ENCODE results near the gene IFI6.
"Not testable (repeated sequence)": the region's sequence is repeated elsewhere in the genome, so short reads cannot be mapped to it uniquely, and the experiment has no call there.

IFI6 gene

GRCh38 chr1:27649306-27649635 is 22.7 kb downstream of the IFI6 start:
- DNase-seq, result no peak

DNA sequence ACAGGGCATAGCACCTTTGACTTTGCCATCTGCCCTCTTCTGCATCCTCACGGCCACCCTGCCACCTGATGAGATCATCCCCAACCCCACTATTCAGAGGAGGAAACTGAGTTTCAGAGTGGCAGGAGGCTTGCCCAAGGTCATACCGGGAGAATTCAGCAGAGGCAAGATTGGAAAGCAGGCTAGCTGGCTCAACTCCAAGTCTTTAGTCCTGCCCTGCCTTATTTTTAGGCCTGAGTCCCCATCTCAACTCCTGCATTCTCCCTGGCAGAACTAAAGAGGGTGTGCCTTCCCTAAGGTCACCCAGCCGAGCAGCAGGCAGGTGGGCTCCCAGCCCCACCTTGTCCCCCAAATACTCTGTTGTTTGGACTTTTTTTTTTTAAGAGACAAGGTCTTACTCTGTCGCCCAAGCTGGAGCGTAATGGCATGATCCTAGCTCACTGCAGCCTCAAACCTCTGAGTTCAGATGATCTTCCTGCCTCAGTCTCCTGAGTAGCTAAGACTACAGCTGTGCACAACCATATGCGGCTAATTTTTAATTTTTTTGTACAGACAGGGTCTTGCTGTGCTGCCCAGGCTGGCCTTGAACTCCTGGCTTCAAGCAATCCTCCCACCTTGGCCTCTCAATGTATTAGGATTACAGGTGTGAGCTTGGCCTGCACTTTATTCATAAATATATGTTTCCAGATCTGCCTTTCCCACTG is 23.2 kb downstream of the IFI6 start:
- DNase-seq, result no peak

DNA sequence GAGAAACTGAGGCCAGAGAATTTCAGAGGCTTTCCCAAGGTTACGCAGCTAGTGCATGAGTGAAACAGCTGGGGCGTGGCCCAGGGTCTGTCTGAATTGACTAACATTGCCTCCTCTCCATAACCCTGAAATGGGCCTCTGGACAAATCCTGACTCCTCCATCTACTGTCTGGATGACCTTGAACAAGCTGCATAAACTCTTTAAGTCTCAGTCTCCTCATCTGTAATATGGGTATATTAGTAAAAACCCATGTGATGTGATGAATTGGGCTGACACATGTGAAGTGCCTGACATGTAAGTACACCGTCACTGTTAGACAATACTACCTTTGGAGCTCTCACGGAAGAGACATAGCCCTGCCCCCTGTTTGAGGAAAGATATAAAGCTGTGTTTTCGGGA is 24.7 kb downstream of the IFI6 start:
- DNase-seq, result no peak

DNA sequence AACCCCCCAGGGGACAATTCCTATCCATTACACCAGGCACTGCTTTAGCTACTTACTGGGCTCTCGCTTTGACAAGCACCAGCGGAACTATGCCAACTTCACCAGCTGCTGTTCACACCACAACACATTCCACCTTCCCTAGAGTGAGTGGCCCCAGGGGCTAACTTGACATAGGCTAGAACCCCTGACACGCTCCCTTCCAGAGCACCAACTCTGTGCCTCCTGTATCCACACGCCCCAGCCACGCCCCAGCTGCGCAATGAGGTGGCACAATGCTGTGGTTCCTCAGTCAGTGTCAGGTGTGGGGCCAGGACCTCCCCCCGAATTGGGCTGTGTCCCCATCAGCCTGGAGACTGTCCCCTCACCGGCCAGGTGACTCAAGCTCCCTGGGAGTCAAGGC is 25.3 kb downstream of the IFI6 start:
- no peak for DNase-seq

DNA sequence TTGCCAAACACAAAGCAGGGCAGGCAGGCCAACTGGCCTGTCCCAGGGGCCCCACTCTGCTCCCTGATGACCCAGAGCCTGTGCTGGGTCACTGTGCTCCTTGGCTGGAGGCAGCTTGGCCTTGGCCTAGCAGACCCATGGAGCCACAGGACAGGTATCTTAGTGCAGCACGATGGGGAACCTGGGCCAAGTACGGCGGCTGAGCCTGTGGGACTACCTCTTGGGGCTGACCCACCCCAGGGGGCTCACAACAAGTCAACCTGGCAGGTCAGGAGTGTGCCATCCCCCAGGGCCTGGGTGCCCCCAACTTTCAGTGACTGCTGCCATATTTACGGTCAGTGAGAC is 26.9 kb downstream of the IFI6 start:
- no peak for DNase-seq

GRCh38 chr1:27644369-27645070 is 27.5 kb downstream of the IFI6 start:
- DNase-seq, result no peak

- DNase-seq, result peak; percentile 42 to 71 (median 56)
These were observed 28.2 kb downstream of the IFI6 start for GRCh38 chr1:27643600-27644368.

DNA sequence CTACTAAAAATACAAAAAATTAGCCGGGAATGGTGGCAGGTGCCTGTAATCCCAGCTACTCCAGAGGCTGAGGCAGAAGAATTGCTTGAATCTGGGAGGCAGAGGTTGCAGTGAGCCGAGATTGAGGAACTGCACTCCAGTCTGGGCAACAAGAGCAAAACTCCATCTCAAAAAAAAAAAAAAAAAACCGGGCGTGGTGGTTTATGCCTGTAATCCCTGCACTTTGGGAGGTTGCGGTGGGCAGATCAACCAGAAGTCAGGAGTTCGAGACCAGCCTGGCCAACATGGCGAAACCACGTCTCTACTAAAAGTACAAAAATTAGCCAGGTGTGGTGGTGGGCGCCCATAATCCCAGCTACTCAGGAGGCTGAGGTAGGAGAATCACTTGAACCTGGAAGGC is 31.5 kb downstream of the IFI6 start:
- DNase-seq, result not testable (repeated sequence)

DNA sequence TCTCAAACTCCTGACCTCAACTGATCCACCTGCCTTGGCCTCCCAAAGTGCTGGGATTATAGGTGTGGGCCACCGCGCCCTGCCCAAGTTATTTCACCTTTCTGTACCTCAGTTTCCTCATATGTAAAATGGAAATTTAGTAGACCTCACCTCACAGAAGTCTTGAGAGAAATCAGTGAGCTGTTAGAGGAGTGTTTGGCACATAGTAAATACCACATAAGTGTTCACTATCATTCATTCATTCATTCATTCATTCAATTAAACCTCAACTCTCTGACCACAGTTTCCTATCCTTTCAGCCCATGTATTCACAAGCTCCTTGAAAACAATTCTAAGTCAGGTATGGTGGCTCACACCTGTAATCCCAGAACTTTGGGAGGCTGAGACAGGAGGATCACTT is 33.2 kb downstream of the IFI6 start:
- DNase-seq, result no peak

GRCh38 chr1:27638047-27638734 is 33.8 kb downstream of the IFI6 start:
- no peak for DNase-seq

- DNase-seq, result no peak
These were observed 36.4 kb downstream of the IFI6 start for GRCh38 chr1:27635396-27636142.

- DNase-seq, result no peak
These were observed 37.0 kb downstream of the IFI6 start, which contains the start of gene FGR for GRCh38 chr1:27634985-27635367. Gene FGR, minus strand, starts transcription at chr1:27635185. Its CDS starts 11,269 bp downstream, at chr1:27623916.

DNA sequence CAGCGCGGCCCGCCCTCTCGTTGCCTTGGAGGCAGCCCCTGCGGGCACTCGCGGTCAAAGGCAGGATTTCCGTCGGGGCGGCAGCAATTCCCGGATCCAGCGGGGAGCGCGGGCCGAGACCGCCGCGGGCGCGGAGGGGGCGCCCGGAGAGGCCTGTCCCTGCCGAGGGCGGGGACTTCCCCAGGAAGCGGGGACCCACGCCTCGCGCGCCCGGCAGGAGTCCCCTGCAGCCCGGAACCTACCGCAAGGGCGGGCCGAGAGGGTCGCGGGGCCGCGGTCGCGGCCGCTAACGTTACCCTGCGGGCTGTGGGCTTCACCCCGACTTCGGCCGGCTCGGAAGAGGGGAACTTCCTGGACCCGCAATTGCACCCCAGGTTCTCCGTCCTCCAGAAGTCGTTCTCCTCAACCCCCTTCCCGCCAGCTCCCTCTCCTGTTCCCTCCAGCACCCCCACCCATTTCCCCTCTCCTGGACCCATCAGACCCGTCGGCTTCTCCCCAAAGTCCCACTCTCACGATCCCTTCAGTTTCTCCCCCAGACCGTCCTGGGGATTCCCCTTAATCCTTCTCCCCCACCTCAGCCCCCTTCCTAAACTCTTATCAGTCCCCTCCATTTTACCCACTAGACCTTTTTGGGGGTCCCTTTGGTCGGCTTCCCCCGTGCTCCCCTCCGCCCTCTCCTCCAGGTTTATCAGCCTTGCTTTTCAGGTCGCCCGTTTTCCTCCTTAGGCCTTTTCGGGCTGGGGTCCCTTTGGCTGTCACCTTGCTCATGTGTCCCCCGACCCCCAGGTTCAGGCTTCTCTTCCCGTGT is 37.6 kb downstream of the IFI6 start:
- peak; percentile 27 to 49 (median 36) for DNase-seq

DNA sequence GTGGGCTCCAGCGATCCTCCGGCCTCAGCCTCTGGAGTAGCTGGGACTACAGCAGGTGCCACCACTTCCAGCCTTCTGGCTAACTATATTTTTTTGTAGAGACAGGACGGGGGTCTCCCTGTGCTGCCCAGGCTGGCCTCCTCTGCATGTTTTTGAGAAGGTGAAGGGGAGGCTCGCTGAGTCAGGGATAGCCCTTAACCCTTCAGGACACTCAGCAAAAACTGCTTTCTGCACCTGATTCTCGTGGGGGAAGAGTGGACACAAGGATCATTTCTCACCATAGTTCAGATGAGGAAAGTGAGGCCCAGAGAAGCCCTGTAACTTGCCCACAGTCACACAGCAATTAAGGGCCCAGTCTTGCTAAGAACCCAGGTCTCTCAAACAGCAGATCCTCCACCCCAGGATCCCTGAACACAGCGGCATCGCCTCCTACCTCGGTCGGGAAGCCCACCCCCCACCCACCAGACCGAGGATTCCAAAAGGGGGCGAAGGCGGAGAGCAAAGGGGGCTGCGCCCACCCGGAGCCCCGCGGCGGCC is 38.3 kb downstream of the IFI6 start:
- no peak for DNase-seq

DNA sequence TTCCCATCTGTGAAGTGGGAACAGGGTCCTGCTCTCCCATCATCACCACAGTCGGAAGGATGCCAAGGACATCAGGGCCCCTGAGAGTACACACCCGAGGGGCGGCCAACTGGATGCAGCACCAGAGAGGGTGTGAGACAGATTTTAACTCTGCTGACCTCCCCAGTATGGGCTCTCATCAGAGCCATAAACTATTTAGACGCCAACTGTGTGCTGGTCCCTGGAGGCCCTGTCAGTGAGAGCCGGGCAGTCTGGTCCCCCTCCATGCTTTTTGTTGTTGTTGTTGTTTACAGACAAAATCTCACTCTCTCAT is 38.7 kb downstream of the IFI6 start:
- no peak for DNase-seq

DNA sequence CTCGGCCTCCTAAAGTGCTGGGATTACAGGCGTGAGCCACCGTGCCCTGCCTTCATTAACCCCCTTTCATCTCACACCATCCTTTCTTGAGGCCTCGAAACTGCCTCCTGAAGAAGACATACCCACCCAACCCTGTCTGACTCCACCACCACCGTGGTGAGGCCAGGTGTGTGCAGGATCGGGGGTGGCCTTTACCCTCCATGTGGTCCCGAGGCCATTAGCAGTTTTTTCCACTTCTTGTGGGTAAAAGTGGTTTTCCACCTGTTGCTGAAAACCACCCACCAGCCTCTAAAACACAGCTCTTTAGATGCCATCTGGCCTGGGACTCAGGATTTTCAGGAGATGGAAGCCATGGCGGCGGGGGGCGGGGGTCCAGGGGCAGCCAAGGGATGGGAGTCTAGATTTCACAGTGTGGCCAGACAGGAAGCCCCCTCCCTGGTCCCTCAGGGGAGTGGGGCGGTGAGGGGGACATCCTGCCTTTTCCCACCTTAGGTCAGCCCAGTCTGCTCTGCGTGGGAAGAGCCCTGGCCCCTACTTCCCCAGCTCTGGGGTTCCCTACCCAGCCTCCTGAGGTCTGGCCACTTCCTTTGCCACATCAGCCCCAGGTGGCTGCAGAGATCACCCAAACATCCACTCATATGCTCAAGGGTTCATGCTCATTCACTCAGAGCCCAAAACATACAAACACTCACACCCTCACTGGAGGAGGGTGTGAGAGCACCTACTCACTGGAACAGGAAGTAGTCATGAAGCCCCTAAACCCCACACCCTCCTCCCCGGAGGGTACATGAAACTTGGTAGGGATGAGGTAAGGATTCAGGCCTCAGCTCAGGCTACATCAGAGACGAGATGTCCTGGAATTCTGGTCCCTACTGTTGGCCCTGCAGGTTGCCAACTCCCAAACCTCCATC is 39.4 kb downstream of the IFI6 start:
- DNase-seq, result peak in 1 of 5 donors; percentile 56

DNA sequence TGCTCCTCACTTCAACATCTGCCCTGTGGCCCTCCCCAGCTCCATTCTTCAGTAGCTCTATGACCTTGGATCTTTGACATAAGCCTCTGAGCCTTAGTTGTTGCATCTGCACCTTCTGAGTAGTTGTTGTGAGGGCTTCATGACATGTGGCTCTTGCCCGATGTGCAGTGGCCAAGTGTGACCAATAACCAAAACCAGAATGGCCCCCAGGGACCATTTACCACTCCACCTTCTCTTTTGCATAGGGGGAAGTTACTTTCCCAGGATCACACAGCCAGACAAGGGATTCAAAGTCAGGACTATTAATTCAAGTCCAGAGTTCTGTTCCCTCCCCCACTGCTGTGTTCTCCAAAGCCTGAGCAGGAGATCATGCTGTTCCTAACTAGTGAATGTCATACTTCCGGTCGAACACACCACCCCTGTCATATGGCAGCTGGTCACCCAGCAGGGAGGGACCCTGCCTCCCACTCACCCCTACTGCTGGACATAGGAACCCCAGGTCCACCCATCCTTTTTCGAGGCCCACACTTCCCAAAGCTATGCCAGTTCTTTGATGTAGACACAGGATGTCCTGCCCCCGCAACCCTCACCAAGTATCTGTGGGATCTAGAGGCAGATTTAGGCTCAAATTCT is 41.0 kb downstream of the IFI6 start:
- DNase-seq, result no peak

DNA sequence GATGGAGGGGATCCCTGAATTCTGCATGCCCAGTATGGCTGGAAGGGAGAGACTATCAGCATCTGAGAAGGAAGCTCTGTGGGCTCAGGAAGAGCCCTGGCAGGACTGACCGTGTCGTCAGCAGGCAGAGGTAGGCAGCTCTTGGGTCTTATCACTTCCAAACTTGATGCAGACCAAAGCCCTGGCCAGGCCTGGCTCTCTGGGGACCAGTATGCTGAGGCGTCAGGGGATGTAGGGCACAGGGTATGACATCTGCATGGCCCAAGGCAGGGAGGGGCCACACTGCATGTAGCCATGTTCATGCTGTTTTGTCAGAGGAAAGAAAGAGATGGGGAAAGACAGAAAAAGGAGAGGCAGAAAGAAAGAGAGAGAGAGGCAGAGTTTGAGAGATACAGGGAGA is 43.3 kb downstream of the IFI6 start:
- no peak for DNase-seq

GRCh38 chr1:27627733-27628132 is 44.3 kb downstream of the IFI6 start:
- DNase-seq, result not testable (repeated sequence)

DNA sequence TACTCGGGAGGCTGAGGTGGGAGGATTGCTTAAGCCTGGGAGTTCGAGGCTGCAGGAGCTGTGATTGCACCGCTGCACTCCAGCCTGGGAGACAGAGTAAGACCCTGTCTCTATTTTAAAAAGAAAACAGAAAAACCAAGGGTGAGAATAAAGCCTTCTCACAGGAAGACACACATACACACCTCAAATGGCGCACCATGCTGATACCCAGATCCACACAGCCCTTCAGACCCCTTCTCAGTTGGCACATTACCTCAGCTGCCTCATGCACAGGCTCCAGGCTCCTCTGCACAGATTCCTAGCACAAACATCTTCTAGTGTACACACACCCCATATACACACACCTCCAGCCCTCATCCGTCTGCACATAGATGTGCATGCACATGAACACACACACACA is 44.9 kb downstream of the IFI6 start:
- no peak for DNase-seq
